ENCODE data around the gene HEYL.

Gene HEYL

DNA sequence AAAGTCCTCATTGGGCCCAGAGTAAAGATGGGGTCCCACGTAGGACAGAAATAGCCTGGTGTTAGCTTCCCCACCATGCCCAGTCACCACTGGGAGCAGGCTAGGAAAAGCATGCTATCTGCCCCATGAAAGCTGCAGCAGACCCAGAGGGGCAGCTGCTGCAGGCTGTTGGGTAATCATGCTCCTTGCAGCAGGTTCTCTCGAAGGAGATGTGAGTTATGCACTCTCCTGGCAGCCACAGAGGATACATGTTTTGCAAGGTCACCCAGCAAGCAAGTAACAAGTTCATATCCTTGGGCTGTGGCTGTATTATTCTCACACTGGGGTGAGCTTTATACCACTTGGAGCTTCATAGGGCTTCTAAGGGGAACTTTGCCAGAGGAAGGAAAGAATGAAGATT lies 9.1 kb upstream of the HEYL start:
- DNase-seq = no peak
- Histone ChIP-seq H3K4me3 (no peak overlapping the region), H3K9me3 (no peaks in the 10 kb centered on the region), H3K4me1 (peaks cover 4 to 59% (median 46%) of the 10 kb centered on the region in 4 donors), H3K27ac (peak overlapping the region; percentile 16 to 97), H3K36me3 (no peaks in the 10 kb centered on the region), H3K27me3 (no peaks in the 10 kb centered on the region)
- TF ChIP-seq, protein P1, sequence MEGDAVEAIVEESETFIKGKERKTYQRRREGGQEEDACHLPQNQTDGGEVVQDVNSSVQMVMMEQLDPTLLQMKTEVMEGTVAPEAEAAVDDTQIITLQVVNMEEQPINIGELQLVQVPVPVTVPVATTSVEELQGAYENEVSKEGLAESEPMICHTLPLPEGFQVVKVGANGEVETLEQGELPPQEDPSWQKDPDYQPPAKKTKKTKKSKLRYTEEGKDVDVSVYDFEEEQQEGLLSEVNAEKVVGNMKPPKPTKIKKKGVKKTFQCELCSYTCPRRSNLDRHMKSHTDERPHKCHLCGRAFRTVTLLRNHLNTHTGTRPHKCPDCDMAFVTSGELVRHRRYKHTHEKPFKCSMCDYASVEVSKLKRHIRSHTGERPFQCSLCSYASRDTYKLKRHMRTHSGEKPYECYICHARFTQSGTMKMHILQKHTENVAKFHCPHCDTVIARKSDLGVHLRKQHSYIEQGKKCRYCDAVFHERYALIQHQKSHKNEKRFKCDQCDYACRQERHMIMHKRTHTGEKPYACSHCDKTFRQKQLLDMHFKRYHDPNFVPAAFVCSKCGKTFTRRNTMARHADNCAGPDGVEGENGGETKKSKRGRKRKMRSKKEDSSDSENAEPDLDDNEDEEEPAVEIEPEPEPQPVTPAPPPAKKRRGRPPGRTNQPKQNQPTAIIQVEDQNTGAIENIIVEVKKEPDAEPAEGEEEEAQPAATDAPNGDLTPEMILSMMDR (IDR thresholded peaks at IDR 0.05) = no peak
- intact Hi-C loops (cut with DNase I; ENCODE audit: low total_unique reads) = no loop called here

DNA sequence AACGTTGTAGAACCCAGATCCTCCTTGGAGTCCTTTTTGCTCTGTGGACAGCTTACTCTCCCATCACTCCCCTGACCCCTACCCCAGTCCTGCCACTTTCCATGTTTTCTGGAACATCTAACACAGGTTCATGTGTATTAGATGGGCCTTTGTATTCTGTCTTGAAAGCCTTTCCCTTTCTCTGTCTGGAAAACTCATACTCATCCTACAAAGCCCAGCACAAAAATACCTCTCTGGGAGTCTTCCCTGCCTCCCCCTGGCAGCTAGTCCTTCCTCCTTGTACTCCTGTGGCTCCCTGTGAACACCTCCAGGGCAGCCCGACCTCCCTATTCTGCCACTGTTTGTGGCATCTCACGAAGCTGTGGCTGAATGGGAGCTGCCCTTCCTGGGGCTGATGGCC lies 7.8 kb upstream of the HEYL start:
- H3K4me1 ChIP-seq = peaks cover 4 to 60% (median 42%) of the 10 kb centered on the region in 4 donors
- no peaks in the 10 kb centered on the region for H3K9me3 ChIP-seq
- peak overlapping the region; percentile 83 to 97 for H3K27ac ChIP-seq
- no peaks in the 10 kb centered on the region for H3K27me3 ChIP-seq
- H3K36me3 ChIP-seq = no peaks in the 10 kb centered on the region
- TF ChIP-seq, protein P1 (IDR thresholded peaks at IDR 0.05) = no peak
- no peak overlapping the region for H3K4me3 ChIP-seq
- no peak for DNase-seq
- intact Hi-C loops (cut with DNase I; ENCODE audit: low total_unique reads) = no loop called here

DNA sequence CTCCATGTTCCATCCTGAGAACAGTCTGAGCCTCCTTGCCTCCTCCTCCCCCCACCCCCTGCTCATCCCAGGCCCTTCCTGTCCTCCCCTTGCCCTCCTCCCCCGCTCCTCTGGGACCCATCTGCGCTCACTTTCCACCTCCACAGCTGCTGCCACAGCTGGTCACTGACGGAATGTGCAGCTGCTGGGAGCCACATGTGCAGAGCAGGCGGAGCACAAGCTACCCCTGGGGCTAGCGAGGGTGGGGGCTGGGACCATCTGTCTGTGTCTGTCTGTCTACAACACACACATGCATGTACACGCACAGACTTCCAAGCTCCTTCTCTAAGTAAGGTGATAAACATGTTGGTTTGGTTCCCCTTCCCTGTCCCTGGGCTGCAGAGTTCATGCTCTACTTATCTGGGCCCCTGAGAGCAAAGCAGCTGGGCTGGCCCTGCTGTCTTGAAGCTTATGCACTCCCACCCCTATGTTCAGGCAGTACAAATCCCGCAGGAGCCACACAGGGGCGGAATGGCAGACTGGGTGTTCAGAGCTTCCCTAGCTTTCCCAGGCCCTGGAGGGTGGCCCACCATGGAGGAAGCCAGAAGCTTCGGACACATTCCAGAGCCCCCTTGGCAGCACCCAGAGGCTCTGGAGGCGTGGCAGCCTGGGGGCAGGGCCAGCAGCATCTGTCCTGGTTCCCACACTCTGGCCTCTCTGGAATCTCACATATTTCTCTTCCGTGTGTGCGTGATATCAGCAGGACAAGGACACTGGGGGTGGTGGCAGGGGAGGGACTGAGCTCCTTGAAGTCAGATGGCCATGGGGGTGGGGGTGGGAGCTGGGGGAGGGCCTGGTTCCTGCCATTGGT lies 7.0 kb upstream of the HEYL start:
- intact Hi-C loops (cut with DNase I; ENCODE audit: low total_unique reads) = no loop called here
- Histone ChIP-seq H3K27me3 (no peaks in the 10 kb centered on the region), H3K4me1 (peaks cover 4 to 60% (median 39%) of the 10 kb centered on the region in 4 donors), H3K27ac (peak overlapping the region; percentile 83 to 97), H3K36me3 (no peaks in the 10 kb centered on the region), H3K9me3 (no peaks in the 10 kb centered on the region), H3K4me3 (no peak overlapping the region)
- DNase-seq = peak; percentile 41 to 85
- TF ChIP-seq, protein P1 (IDR thresholded peaks at IDR 0.05) = no peak

DNA sequence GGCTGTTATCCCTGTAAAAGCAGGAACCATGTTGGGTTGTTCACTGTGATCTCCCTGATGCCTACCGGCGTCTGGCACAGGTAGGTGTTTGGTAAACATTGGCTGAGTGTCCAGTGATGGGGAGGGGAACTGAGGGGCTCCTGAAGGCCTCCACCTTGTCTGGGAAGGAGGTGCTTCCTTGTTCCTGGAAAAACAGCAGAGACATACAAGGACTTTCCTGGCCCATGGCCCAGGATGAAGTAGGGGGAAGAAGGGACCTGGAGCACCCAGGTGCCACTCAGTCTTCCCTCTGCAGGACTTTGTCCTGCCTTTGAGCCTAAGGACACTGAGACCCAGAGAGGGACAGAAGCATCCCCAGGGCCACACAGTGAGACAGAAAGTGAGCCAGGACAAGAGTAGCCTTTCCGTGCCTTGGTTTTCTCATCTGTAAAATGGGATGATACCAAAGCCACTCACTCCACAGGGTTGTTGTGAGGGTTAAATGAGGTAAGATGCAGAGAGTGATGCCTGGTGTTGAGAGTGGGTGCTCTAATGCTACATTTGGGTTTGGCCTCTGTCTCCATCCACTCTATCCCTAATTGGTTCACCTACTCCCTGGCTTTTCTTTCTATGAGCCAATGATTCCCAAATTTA lies 6.1 kb upstream of the HEYL start:
- Histone ChIP-seq H3K9me3 (no peaks in the 10 kb centered on the region), H3K27me3 (no peaks in the 10 kb centered on the region), H3K27ac (peak overlapping the region; percentile 83 to 97), H3K36me3 (no peaks in the 10 kb centered on the region), H3K4me1 (peaks cover 4 to 63% (median 39%) of the 10 kb centered on the region in 4 donors), H3K4me3 (no peak overlapping the region)
- DNase-seq = no peak
- intact Hi-C loops (cut with DNase I; ENCODE audit: low total_unique reads) = no loop called here
- TF ChIP-seq, protein P1 (IDR thresholded peaks at IDR 0.05) = no peak

DNA sequence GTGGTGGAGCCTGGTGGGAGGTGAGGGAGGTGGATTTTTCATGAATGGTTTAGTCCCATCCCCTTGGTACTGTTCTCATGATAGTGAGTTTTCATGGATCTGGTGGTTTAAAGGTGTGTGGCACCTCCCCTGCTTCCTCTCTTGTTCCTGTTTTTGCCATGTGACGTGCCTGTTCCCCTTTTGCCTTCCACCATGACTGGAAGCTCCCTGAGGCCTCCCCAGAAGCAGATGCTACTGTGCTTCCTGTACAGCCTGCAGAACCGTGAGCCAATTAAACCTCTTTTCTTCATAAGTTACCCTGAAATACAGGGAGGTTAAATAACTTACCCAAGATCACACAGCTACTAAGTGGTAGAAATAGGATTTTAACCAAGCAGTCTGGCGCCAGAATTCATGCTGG lies 4.3 kb upstream of the HEYL start:
- H3K4me3 ChIP-seq = no peak overlapping the region
- peak overlapping the region; percentile 70 to 97 for H3K27ac ChIP-seq
- TF ChIP-seq, protein P1 (IDR thresholded peaks at IDR 0.05) = no peak

More for the DNA sequence above, 4.3 kb upstream of the HEYL start:
- Histone ChIP-seq H3K9me3 (no peaks in the 10 kb centered on the region), H3K4me1 (peaks cover 4 to 70% (median 44%) of the 10 kb centered on the region in 4 donors), H3K27me3 (no peaks in the 10 kb centered on the region), H3K36me3 (no peaks in the 10 kb centered on the region)
- DNase-seq = no peak
- intact Hi-C loops (cut with DNase I; ENCODE audit: low total_unique reads) = no loop called here

Measured in tibial artery (tissue), 4 donors.